CD4-positive, alpha-beta T cell treated with Interferon gamma for 1 hour (primary cell): ENCODE measurements around the gene UQCRC2.
"Not testable (repeated sequence)": the region's sequence is repeated elsewhere in the genome, so short reads cannot be mapped to it uniquely, and the experiment has no call there.

Experiments used
- DNase-seq: peaks from one replicate; pipeline ENCODE4 v3.0.0-alpha.2; 2020

UQCRC2 gene

GRCh38 chr16:22013486-22013885, 60.3 kb downstream of the UQCRC2 start:
- no peak for DNase-seq

- no peak for DNase-seq
Observed at GRCh38 chr16:22014271-22014873, 61.2 kb downstream of the UQCRC2 start.

- DNase-seq, result no peak
Observed at GRCh38 chr16:22016927-22017326, 63.8 kb downstream of the UQCRC2 start.

- DNase-seq, result no peak
Observed at GRCh38 chr16:22018559-22018958, 65.4 kb downstream of the UQCRC2 start.

GRCh38 chr16:22022151-22022550, 69.0 kb downstream of the UQCRC2 start:
- DNase-seq, result no peak

GRCh38 chr16:22023505-22023904, 70.3 kb downstream of the UQCRC2 start:
- DNase-seq, result no peak

- DNase-seq, result not testable (repeated sequence)
Observed at GRCh38 chr16:22024785-22025184, 71.6 kb downstream of the UQCRC2 start.

GRCh38 chr16:22027633-22028032, 74.5 kb downstream of the UQCRC2 start:
- DNase-seq, result no peak

GRCh38 chr16:22029632-22030031, 76.5 kb downstream of the UQCRC2 start:
- DNase-seq, result no peak

GRCh38 chr16:22030087-22030812, 77.1 kb downstream of the UQCRC2 start:
- DNase-seq, result no peak

- DNase-seq, result no peak
Observed at GRCh38 chr16:22031483-22032083, 78.4 kb downstream of the UQCRC2 start.
